ENCODE results near the gene CNEP1R1. TPM values are rescaled to one million over a fixed set of nuclear protein-coding genes. Genes with fewer than 3 reads are reported as not detected.
A peak's percentile ranks its signal among the peaks of the same experiment; 100 is the strongest.

CNEP1R1 gene
- total and polyA plus RNA-seq, 2 donors (not counting 1 experiment from before 2014, with no cell fraction given): 32.5 to 37.3 TPM

DNA sequence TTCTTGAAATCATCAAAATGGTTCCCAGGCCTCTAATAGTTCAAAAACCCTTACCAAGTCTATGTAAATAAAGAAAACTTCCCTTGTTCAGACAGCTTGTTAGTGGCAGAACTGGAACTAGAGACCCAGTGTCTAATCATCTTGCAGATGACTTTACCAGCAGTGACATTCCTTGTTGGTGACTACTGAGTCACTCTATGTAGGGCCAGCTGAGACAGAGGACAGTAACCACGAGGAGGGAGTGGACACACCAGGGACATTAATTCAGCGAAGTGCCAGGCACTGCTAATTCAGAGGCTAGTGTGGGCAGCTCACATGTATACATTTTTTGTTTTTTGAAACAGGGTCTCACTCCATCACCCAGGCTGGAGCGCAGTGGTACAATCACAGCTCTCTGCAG, 34.6 kb downstream of the CNEP1R1 start:
- no peaks in the 10 kb centered on the region for H3K4me1 ChIP-seq (ENCODE audit: control insufficient read depth, extremely low read depth, insufficient read depth, low read length)
- H3K79me2 ChIP-seq (ENCODE audit: control insufficient read depth, insufficient read depth, low read length): no peaks in the 10 kb centered on the region
- TF ChIP-seq EZH2 (IDR thresholded peaks at IDR 0.05; ENCODE audit: low read length, missing control alignments): no peak
- TF ChIP-seq, protein P1, sequence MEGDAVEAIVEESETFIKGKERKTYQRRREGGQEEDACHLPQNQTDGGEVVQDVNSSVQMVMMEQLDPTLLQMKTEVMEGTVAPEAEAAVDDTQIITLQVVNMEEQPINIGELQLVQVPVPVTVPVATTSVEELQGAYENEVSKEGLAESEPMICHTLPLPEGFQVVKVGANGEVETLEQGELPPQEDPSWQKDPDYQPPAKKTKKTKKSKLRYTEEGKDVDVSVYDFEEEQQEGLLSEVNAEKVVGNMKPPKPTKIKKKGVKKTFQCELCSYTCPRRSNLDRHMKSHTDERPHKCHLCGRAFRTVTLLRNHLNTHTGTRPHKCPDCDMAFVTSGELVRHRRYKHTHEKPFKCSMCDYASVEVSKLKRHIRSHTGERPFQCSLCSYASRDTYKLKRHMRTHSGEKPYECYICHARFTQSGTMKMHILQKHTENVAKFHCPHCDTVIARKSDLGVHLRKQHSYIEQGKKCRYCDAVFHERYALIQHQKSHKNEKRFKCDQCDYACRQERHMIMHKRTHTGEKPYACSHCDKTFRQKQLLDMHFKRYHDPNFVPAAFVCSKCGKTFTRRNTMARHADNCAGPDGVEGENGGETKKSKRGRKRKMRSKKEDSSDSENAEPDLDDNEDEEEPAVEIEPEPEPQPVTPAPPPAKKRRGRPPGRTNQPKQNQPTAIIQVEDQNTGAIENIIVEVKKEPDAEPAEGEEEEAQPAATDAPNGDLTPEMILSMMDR (conservative IDR thresholded peaks at IDR 0.05 in 1 of 2, IDR thresholded peaks at IDR 0.05 in 1 of 2; ENCODE audit: low read depth in 1 of 2, low read length in 2 of 2): no peak
- H3K4me3 ChIP-seq (replicated peaks in 1 of 4; ENCODE audit: control extremely low read depth in 1 of 4, insufficient read depth in 1 of 4, low read depth in 3 of 4, low read length in 4 of 4): no peak overlapping the region
- no peak overlapping the region for H3K27ac ChIP-seq (ENCODE audit: insufficient read depth, low read length)
- H3K4me2 ChIP-seq (ENCODE audit: extremely low read depth, insufficient read depth, low read length): no peak overlapping the region
- H4K20me1 ChIP-seq (ENCODE audit: control insufficient read depth, extremely low read depth, insufficient read depth, low read length): no peaks in the 10 kb centered on the region
- no peak overlapping the region for H2AFZ ChIP-seq (ENCODE audit: low read length)
- no peaks in the 10 kb centered on the region for H3K9me3 ChIP-seq (ENCODE audit: control insufficient read depth, insufficient read depth, low read depth, low read length)
- H3K27me3 ChIP-seq (ENCODE audit: control insufficient read depth, insufficient read depth, low read length): no peaks in the 10 kb centered on the region
- no peak for DNase-seq (ENCODE audit: low read depth in 2 of 2)
- H3K9ac ChIP-seq (ENCODE audit: insufficient read depth, low read length): no peak overlapping the region
- H3K36me3 ChIP-seq (ENCODE audit: control insufficient read depth, insufficient read depth, low read length): no peaks in the 10 kb centered on the region

DNA sequence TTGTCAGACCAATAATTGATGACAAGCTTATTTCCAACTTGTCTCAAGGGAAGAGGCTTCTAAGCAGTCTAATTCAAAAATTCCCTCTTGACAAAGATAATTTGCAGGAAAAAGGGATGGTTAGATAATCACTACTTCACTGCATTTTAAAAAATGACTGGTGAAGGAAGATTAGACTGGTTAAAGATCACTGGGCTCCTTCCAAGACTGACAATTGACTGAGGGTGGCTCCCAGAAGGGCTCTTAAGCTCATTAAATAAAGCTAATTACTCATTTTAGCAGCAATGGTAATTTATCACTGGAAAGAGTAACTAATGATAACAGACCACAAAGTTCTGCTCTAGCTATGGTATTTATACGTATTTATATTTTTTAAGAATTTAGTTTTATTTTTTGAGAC, 36.3 kb downstream of the CNEP1R1 start:
- Histone ChIP-seq H3K9me3 (ENCODE audit: control insufficient read depth, insufficient read depth, low read depth, low read length) (no peaks in the 10 kb centered on the region), H3K4me2 (ENCODE audit: extremely low read depth, insufficient read depth, low read length) (no peak overlapping the region), H3K27ac (ENCODE audit: insufficient read depth, low read length) (no peak overlapping the region), H3K79me2 (ENCODE audit: control insufficient read depth, insufficient read depth, low read length) (peaks cover under 1% of the 10 kb centered on the region), H4K20me1 (ENCODE audit: control insufficient read depth, extremely low read depth, insufficient read depth, low read length) (no peaks in the 10 kb centered on the region), H3K9ac (ENCODE audit: insufficient read depth, low read length) (no peak overlapping the region), H3K36me3 (ENCODE audit: control insufficient read depth, insufficient read depth, low read length) (no peaks in the 10 kb centered on the region), H3K4me3 (replicated peaks in 1 of 4; ENCODE audit: control extremely low read depth in 1 of 4, insufficient read depth in 1 of 4, low read depth in 3 of 4, low read length in 4 of 4) (no peak overlapping the region), H3K27me3 (ENCODE audit: control insufficient read depth, insufficient read depth, low read length) (no peaks in the 10 kb centered on the region), H3K4me1 (ENCODE audit: control insufficient read depth, extremely low read depth, insufficient read depth, low read length) (no peaks in the 10 kb centered on the region), H2AFZ (ENCODE audit: low read length) (no peak overlapping the region)
- DNase-seq (ENCODE audit: low read depth in 2 of 2): no peak
- TF ChIP-seq, protein P1 (conservative IDR thresholded peaks at IDR 0.05 in 1 of 2, IDR thresholded peaks at IDR 0.05 in 1 of 2; ENCODE audit: low read depth in 1 of 2, low read length in 2 of 2): no peak
- no peak for TF ChIP-seq EZH2 (IDR thresholded peaks at IDR 0.05; ENCODE audit: low read length, missing control alignments)

DNA sequence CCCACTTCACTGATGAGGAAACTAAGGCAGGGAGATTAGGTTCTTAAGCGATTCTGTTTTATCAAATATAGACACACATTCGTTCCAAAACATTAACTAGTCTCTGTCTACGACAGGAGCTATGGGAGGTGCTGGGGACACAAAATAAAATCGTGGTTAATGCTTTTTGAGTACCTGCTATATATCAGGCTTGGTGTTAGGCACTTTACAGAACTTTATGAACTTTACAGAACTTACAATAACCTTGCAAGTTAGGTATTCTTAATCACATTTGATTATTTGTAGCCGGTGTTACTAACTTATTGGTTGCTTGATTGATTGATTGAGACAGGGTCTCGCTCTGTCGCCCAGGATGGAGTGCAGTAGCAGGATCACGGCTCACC, 40.2 kb downstream of the CNEP1R1 start:
- peak overlapping the region; percentile 68 for H3K4me2 ChIP-seq (ENCODE audit: extremely low read depth, insufficient read depth, low read length)
- H3K9me3 ChIP-seq (ENCODE audit: control insufficient read depth, insufficient read depth, low read depth, low read length): no peaks in the 10 kb centered on the region
- H3K4me1 ChIP-seq (ENCODE audit: control insufficient read depth, extremely low read depth, insufficient read depth, low read length): peaks cover 16% of the 10 kb centered on the region
- TF ChIP-seq EZH2 (IDR thresholded peaks at IDR 0.05; ENCODE audit: low read length, missing control alignments): no peak
- TF ChIP-seq, protein P1 (conservative IDR thresholded peaks at IDR 0.05 in 1 of 2, IDR thresholded peaks at IDR 0.05 in 1 of 2; ENCODE audit: low read depth in 1 of 2, low read length in 2 of 2): no peak
- peak overlapping the region; percentile 78 for H2AFZ ChIP-seq (ENCODE audit: low read length)
- no peaks in the 10 kb centered on the region for H3K36me3 ChIP-seq (ENCODE audit: control insufficient read depth, insufficient read depth, low read length)
- H3K4me3 ChIP-seq (replicated peaks in 1 of 4; ENCODE audit: control extremely low read depth in 1 of 4, insufficient read depth in 1 of 4, low read depth in 3 of 4, low read length in 4 of 4): peak overlapping the region in 2 of 4 experiments; percentile 47 to 62
- no peak overlapping the region for H3K27ac ChIP-seq (ENCODE audit: insufficient read depth, low read length)
- no peak overlapping the region for H3K9ac ChIP-seq (ENCODE audit: insufficient read depth, low read length)
- peaks cover 30% of the 10 kb centered on the region for H3K79me2 ChIP-seq (ENCODE audit: control insufficient read depth, insufficient read depth, low read length)
- no peak for DNase-seq (ENCODE audit: low read depth in 2 of 2)
- H3K27me3 ChIP-seq (ENCODE audit: control insufficient read depth, insufficient read depth, low read length): no peaks in the 10 kb centered on the region
- no peaks in the 10 kb centered on the region for H4K20me1 ChIP-seq (ENCODE audit: control insufficient read depth, extremely low read depth, insufficient read depth, low read length)

Data from fibroblast of lung (primary cell).